Stimulated activated CD4-positive, alpha-beta T cell treated with anti-CD3 and anti-CD28 coated beads, Interleukin-1b, Interleukin-23, amount 100 ng/mL, for 24 hours (primary cell): ENCODE data around the gene USP47.

Experiments used
- DNase-seq, 4 experiments: peaks; one replicate each; pipeline ENCODE4 v3.0.0-alpha.2; 2020; ENCODE audit warnings: low read depth in 4 of 4, low spot score in 1 of 4

Gene USP47

DNA sequence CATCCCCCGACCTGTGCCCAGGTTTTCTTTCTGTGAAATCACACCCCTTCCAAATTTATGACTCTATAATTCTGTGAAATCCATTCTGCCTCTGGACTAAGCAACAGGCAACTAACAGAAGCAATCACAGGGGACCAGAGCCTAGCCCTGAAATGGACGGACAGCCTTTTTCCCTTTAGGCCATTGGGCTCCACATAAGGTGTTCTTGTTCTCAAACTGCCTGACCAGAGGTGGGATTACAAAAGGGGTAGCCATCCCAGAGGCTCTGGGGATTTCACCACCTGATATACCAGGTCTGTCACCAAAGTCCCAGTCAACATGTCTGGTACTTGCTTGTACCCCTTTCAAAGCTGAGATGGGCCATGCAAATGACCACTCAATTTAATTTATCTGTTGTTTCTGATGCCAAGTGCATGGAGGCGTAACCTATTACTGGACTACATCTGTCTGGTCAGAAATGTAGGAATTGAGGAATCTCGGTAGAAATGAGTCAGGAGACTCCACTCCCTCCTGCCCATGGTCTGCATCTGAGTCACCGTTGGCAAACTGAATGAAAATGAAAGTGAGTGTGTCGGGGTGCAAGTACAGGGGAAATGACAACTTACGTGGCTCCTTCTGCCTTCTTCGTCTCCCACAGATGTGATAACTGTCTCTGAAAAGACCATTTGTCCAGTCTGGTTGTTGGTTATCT is 156.5 kb downstream of the USP47 start:
- no peak for DNase-seq

DNA sequence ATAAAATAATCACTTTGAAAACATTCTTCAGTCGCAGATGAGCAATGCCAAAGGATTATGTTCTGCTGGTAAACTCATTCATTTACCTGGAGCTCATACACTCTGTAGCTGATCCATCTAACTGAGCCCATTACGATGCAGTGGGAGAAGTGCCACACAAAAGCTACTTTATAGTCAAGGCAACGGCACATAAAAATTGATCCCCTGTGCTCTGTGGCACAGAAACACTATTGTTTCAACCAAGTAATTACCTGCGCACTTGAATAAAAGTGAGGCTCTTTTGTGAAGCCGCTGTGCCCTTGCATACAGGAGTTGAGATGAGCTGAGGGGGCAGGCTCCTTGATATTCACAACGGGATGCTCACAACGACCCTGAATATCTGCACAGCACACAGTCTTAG is 159.4 kb downstream of the USP47 start:
- no peak for DNase-seq

DNA sequence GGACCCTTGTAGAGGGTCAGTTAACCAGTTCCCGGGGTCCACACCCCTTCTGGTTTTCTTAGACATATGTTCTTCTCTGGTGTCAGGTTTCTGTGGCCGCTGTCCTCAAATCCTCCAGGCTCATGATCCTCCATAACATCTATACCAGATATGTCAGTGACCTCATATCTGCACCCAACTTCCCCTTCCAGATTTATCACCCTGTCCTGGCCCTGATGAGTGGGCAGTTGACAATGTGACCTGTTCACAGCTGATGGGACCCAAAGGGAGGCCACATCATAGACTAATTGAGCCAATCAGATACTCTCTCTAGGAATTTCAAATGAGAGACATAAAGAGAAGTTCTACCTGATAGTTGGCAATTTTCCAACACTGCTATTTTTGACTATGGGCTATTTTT is 161.6 kb downstream of the USP47 start:
- DNase-seq = no peak

DNA sequence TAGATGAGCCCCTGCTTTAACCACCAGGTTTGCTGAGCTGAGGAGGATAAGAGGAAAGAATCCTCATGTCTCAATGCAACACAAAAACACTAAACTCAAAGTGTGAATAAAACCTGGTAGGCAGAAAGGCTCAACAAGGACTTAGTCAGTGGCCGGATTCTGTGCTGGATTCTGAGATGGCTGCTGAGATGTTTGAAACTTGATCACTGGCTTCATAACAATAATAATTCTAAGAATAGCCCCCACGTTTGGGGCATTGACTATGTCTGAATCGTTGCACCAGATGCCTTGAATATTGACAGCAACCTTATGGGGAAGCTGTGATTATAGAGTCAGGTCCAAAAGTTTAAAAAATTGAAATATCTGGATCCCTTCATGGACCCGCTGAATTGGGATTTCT is 162.0 kb downstream of the USP47 start:
- no peak for DNase-seq

DNA sequence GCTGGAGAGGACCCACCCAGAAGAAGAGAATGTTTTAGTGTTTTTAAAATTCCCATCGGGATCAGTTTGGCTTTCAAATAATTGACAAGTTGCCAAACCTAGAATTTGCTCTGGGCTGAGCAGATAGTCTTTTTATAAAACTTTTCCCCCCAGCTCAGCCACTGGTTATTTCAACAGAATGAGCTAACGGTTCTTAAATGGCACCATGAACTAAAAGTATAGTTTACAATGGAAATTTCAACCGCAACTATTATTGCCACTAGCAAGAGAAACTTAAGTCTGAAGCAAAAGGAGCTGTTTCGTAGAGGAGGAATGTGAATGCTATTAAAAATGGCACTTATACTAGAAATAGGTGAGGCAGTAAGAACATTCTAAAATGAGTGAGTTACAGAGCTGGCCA is 163.3 kb downstream of the USP47 start:
- DNase-seq = no peak

DNA sequence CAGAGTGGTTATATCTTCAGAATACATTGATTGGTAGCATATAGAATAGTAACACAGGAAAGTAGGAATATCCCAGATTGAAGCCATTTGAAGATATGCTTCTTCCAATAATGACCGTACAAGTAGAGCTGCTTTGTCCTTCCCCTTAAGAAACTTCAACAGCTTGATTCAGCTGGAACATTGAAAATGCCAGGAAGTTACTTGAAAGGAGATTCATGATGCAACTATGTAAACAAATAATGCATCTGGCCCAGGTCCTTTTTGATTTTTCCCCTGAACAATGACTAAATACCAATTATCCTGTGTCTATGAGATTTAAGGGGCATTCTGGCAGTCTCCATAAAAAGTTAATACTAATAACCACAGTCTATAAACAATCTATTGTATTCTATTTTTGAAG is 163.7 kb downstream of the USP47 start:
- DNase-seq = no peak

DNA sequence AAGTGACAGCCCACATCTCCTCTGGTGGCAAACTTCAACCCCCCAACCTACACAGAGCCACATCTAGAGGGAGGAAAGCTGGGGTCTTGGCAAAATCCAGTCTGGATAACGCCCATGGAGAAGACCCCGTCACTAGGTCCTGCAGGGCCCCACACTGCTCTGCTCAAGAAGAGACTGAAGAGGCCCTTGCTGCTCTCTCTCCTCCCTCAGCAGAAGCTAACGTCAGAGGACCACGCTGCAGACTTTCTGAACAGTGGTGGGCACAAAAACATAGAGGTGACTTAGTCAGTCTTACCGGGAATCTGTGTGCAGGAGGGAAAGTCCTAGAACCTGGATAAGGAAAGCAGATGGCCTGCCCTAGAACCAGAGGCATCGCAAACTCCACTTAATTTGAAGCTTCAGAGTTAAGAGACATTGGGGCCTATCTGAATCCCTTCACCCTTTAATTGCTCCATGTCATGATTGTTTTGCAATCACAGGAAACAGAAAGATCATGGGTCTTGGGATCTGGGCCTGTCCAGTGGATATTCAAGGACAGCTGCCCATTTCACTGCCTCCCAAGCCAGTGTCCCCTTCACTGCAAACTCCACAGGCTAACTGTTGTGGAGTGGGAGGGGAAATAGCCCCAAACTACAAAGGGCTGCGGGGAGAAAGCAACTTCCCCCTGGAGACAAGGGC is 164.9 kb downstream of the USP47 start:
- DNase-seq = no peak

DNA sequence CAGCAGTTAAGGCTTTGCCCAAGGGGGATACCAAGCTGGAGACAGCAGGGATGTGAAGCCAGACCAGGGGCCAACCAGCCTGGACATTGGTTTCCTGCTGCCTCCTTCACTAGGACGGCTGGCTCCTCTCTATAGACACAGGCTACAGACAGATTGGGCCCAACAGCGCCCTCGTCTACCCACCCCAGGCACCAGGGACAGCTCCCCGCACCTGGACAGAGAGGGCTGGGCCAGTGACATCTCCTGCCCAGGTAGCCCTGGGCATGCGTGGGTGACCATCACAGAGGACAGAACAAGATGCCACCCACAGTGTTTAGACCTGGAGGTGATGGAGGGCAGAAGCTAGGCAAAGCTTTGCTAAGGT is 165.4 kb downstream of the USP47 start:
- no peak for DNase-seq

DNA sequence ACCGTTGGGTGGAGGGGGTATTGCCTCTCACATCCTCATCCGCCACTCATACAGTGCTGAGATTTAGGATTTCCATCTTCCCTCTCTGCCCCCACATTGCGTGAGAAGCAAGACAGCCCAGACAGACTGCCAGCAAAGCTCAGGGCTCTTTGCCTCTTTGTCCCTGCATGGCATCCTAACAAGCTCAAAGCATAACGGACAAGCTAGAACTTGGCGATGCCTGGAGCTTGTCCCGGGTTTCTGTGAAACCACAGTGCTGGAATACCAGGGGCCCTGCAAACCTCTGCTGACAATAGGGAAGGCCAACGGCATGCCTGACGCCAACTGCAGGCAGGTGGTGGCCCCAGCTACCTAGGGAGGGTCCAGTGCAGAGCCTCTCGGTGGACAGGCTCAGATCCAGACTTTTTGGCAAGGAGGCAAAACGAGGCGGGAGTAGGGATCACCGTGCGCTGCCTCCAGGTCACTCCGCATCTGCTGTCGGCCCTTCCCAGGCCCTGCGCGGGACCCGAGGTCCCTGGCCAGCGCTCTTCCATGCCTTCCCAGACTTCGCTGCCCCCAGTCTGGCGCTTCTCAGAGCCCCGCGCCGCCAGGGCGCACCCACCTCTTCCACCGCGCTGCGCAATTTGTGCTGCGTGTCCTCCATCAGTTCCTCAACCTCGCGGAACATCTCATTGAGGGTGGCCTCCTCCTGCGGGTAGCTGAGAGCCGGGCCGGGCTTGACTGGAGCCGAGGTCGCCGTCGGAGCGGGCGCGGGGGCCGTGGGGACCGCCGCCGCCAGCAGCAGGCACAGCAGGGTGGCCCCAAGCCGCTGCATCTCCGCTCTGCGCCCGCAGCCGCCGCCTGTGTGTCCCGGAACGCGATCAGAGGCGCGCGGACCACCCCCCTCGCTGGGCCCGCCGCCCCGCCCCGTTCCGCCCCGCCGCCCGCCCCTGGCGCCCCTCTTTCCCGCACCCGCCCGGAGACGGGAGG is 166.3 kb downstream of the USP47 start, which contains the start of gene DKK3:
TSS of gene DKK3 (minus strand) at position 858 of the 969 bp plus-strand sequence. CDS start at position 814, 44 bp downstream.
- no peak for DNase-seq
